Neural cell (in vitro differentiated cells): ENCODE data around the gene RANBP10. TPM values are rescaled to one million over a fixed set of nuclear protein-coding genes. Genes with fewer than 3 reads are reported as not detected.
"Not testable (repeated sequence)": the region's sequence is repeated elsewhere in the genome, so short reads cannot be mapped to it uniquely, and the experiment has no call there.

ENCODE experiments used
- H2AFZ ChIP-seq: fragments of 200-600, 300-800 bp; sonication (generic), shearing (Covaris generic); 2 replicates; pipeline ENCODE4 v1.6.0; 2014; ENCODE audit warnings: low read depth, mild to moderate bottlenecking, antibody characterized with exemption, low read length, moderate library complexity
- H3F3A ChIP-seq: fragments of 200-600 bp; shearing (Covaris generic); 2 replicates; pipeline ENCODE4 v1.6.1; 2016; ENCODE audit warnings: mild to moderate bottlenecking, moderate library complexity, mixed read lengths, antibody characterized with exemption, low read length; ENCODE audit not compliant: insufficient read depth, poor library complexity, severe bottlenecking
- H3K27ac ChIP-seq: fragments of 200-600, 300-800 bp; sonication (generic), shearing (Covaris generic); 2 replicates; pipeline ENCODE4 v1.5.1; 2014; ENCODE audit warnings: mild to moderate bottlenecking, low read length, moderate library complexity
- H3K27me3 ChIP-seq: fragments of 300-800, 200-600 bp; sonication (generic), shearing (Covaris generic); 2 replicates; pipeline ENCODE4 v1.6.0; 2014; ENCODE audit warnings: mild to moderate bottlenecking, low read depth, low read length, moderate library complexity; ENCODE audit not compliant: insufficient read depth
- H3K36me3 ChIP-seq: fragments of 300-800, 200-600 bp; sonication (generic), shearing (Covaris generic); 2 replicates; pipeline ENCODE4 v1.5.1; 2014; ENCODE audit warnings: mild to moderate bottlenecking, antibody characterized with exemption, low read length, moderate library complexity; ENCODE audit not compliant: insufficient read depth
- H3K4me2 ChIP-seq: fragments of 300-800, 200-600 bp; sonication (generic), shearing (Covaris generic); 2 replicates; pipeline ENCODE4 v1.6.0; 2014; ENCODE audit warnings: mild to moderate bottlenecking, low read length
- H3K4me3 ChIP-seq: fragments of 300-800, 200-600 bp; sonication (generic), shearing (Covaris generic); 2 replicates; pipeline ENCODE4 v1.5.1; 2014; ENCODE audit warnings: mild to moderate bottlenecking, low read length, moderate library complexity
- H3K79me2 ChIP-seq: fragments of 200-600 bp; shearing (Covaris generic); replicated peaks from 2 replicates; pipeline ENCODE4 v1.6.0; 2014; ENCODE audit warnings: mild to moderate bottlenecking, low read length, moderate library complexity; ENCODE audit not compliant: insufficient read depth
- H3K9ac ChIP-seq: fragments of 300-800, 200-600 bp; sonication (generic), shearing (Covaris generic); 2 replicates; pipeline ENCODE4 v1.6.1; 2016; ENCODE audit warnings: mild to moderate bottlenecking, low read length, mixed read lengths
- H3K9me2 ChIP-seq: fragments of 200-600 bp; shearing (Covaris generic); 2 replicates; pipeline ENCODE4 v1.6.1; 2016; ENCODE audit warnings: mild to moderate bottlenecking, low read length, mixed read lengths; ENCODE audit not compliant: insufficient read depth
- H3K9me3 ChIP-seq: fragments of 200-600, 300-800 bp; sonication (generic), shearing (Covaris generic); 2 replicates; pipeline ENCODE4 v1.6.1; 2016; ENCODE audit warnings: mild to moderate bottlenecking, mixed run types, low read length, moderate library complexity, mixed read lengths
- H4K20me1 ChIP-seq: fragments of 200-600 bp; shearing (Covaris generic); 2 replicates; pipeline ENCODE4 v1.6.1; 2016; ENCODE audit warnings: mild to moderate bottlenecking, mixed run types; ENCODE audit not compliant: insufficient read depth
- CTCF ChIP-seq: fragments of 450-650 bp; IDR thresholded peaks from 2 replicates; pipeline ENCODE4 v1.5.1; 2014; ENCODE audit warnings: antibody characterized with exemption, mild to moderate bottlenecking, moderate library complexity; ENCODE audit not compliant: poor library complexity, severe bottlenecking
- EP300 ChIP-seq: fragments of 450-650 bp; conservative IDR thresholded peaks from 2 replicates; pipeline ENCODE4 v1.6.1; 2014; ENCODE audit warnings: antibody characterized with exemption, mild to moderate bottlenecking, moderate library complexity; ENCODE audit not compliant: poor library complexity, severe bottlenecking
- EZH2 ChIP-seq: fragments of 200-600, 300-800 bp; shearing (Covaris generic), sonication (generic); IDR thresholded peaks from 2 replicates; pipeline ENCODE4 v1.6.1; 2014; ENCODE audit warnings: antibody characterized with exemption, low read length, borderline replicate concordance, mild to moderate bottlenecking; ENCODE audit not compliant: insufficient read depth, poor library complexity, severe bottlenecking
- MXI1 ChIP-seq: fragments of 450-650 bp; conservative IDR thresholded peaks from 2 replicates; pipeline ENCODE4 v1.6.1; 2014; ENCODE audit warnings: antibody characterized with exemption, mild to moderate bottlenecking; ENCODE audit not compliant: poor library complexity, severe bottlenecking
- POLR2AphosphoS5 ChIP-seq: IDR thresholded peaks from 2 replicates; pipeline ENCODE4 v1.6.1; 2012
- RAD21 ChIP-seq: fragments of 450-650 bp; conservative IDR thresholded peaks from 2 replicates; pipeline ENCODE4 v1.6.1; 2014; ENCODE audit warnings: antibody characterized with exemption, mild to moderate bottlenecking, moderate library complexity
- REST ChIP-seq: IDR thresholded peaks from 2 replicates; pipeline ENCODE4 v1.6.1; 2012; ENCODE audit warnings: borderline replicate concordance
- SMC3 ChIP-seq: fragments of 450-650 bp; conservative IDR thresholded peaks from 2 replicates; pipeline ENCODE4 v1.6.1; 2014; ENCODE audit warnings: antibody characterized with exemption, mild to moderate bottlenecking, moderate library complexity; ENCODE audit not compliant: poor library complexity
- TAF1 ChIP-seq: IDR thresholded peaks from 2 replicates; pipeline ENCODE4 v1.6.1; 2012; ENCODE audit warnings: low read depth
- polyA plus RNA-seq: library from polyadenylated mRNA; depleted of rRNA; stranded (reverse); fragments of >200 nt; gene quantifications from 2 replicates; pipeline ENCODE4 v1.2.3, GENCODE V29; 2014

The RANBP10 gene
- polyA plus RNA-seq, 1 donor from 2014 or later, result 10.9 TPM

- Histone ChIP-seq H3K27me3 (no peaks in the 10 kb centered on the region), H3K79me2 (peaks cover 26% of the 10 kb centered on the region), H3K4me3 (peak overlapping the region; percentile 97), H3K9ac (peak overlapping the region; percentile 96), H3K36me3 (no peaks in the 10 kb centered on the region), H3K27ac (peak overlapping the region; percentile 97), H3F3A (no peaks in the 10 kb centered on the region), H2AFZ (peak overlapping the region; percentile 73), H3K9me2 (no peaks in the 10 kb centered on the region), H4K20me1 (no peaks in the 10 kb centered on the region), H3K4me2 (no peak overlapping the region), H3K9me3 (no peaks in the 10 kb centered on the region)
- TF ChIP-seq EZH2 (no peak), TAF1 (no peak), SMC3 (no peak), RAD21 (no peak), MXI1 (no peak), REST (no peak), EP300 (no peak), CTCF (no peak), POLR2AphosphoS5 (no peak)
Observed at GRCh38 chr16:67841198-67841815, 34.9 kb upstream of the RANBP10 start.

GRCh38 chr16:67837811-67838210 is 31.5 kb upstream of the RANBP10 start:
- H3K9ac ChIP-seq, result no peak overlapping the region
- TF ChIP-seq RAD21 (no peak), POLR2AphosphoS5 (no peak), MXI1 (no peak), SMC3 (no peak), CTCF (no peak), EZH2 (no peak), TAF1 (no peak), REST (no peak)
- no peaks in the 10 kb centered on the region for H3F3A ChIP-seq
- H3K79me2 ChIP-seq, result peaks cover 4% of the 10 kb centered on the region
- no peak overlapping the region for H3K27ac ChIP-seq
- no peak overlapping the region for H3K4me3 ChIP-seq
- no peaks in the 10 kb centered on the region for H4K20me1 ChIP-seq
- no peaks in the 10 kb centered on the region for H3K27me3 ChIP-seq
- no peaks in the 10 kb centered on the region for H3K36me3 ChIP-seq
- H3K4me2 ChIP-seq, result no peak overlapping the region
- H3K9me3 ChIP-seq, result no peaks in the 10 kb centered on the region
- H3K9me2 ChIP-seq, result no peaks in the 10 kb centered on the region
- H2AFZ ChIP-seq, result no peak overlapping the region

GRCh38 chr16:67837190-67837589 is 30.8 kb upstream of the RANBP10 start:
- not testable (repeated sequence) for H3F3A ChIP-seq, H4K20me1 ChIP-seq, H3K79me2 ChIP-seq, H3K27ac ChIP-seq, H3K4me3 ChIP-seq, H3K36me3 ChIP-seq, H3K4me2 ChIP-seq, H3K9me3 ChIP-seq, H3K27me3 ChIP-seq, H2AFZ ChIP-seq, H3K9me2 ChIP-seq, H3K9ac ChIP-seq
